GM12891 (cell line): ENCODE data around the gene HCN2.

Source experiments
- PAX5 ChIP-seq: IDR thresholded peaks from 2 replicates; pipeline ENCODE4 v1.6.1; 2011; ENCODE audit warnings: low read length, moderate library complexity, mild to moderate bottlenecking; ENCODE audit not compliant: insufficient read depth, severe bottlenecking
- POU2F2 ChIP-seq: IDR thresholded peaks from 2 replicates; pipeline ENCODE4 v1.6.1; 2011; ENCODE audit warnings: low read depth, mild to moderate bottlenecking, control low read depth, low read length, moderate library complexity
- TAF1 ChIP-seq: IDR thresholded peaks from 2 replicates; pipeline ENCODE4 v1.6.1; 2011; ENCODE audit warnings: low read depth, low read length, control low read depth

GRCh38 chr19:548886-549830 lies 40.5 kb upstream of the HCN2 start:
- TF ChIP-seq PAX5 (no peak), POU2F2 (no peak), TAF1 (no peak)
